NCI-H510A (cell line): ENCODE data around the gene SHISA6.
"Not testable (repeated sequence)": the region's sequence is repeated elsewhere in the genome, so short reads cannot be mapped to it uniquely, and the experiment has no call there.

Source experiments
- DNase-seq: peaks from one replicate; lab custom pipeline; 2025; lab: John Stamatoyannopoulos, UW

The SHISA6 gene

DNA sequence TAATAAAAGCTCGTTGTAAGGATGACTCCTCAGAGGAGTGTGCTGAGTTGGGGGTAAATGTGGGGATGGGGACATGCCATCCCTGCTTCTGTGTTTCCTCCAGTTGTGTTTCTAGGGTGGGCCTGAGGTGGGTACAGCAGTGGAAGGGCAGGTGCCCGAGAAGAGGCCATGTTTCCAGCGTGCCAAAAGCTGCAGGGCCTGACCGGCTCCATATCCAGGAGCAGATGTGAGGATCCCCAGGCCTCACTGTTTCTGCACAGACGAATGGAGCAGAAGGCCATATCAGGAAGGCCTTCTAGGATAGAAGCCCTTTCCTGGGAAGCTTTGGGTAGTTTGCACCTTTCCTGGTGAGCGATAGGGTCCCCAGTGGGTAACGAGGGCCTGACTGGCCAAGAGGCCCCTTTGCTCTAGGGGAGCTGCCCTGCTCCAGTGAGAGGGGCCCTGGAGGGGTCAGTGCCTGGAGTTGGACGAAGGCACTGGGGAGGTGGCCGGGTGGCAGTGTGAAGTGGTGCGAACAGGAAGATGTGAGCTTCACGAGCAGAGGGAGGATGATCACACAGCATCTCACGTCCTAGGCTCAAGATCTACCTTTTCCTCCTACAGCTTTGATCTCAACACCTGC lies 62.9 kb downstream of the SHISA6 start:
- no peak for DNase-seq

DNA sequence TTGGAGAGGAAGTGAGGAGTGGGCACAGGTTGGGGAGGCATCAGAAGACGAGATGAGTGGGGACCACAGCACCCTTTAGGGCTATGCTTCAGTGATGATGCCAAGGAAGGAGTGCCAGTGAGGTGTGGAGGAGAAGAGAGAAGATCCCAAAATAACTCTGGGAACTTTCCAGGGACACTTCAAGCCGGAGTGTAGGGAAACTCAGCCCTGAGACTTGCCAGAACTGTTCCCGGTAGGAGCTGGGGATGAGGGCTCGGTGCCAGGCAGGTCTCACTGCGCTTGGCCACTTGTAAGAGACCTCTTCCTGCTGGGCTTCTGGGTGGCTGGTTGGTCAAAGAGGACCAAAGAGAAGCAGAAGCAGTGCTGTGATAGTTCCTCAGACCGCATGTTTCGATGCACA lies 63.6 kb downstream of the SHISA6 start:
- DNase-seq = no peak

DNA sequence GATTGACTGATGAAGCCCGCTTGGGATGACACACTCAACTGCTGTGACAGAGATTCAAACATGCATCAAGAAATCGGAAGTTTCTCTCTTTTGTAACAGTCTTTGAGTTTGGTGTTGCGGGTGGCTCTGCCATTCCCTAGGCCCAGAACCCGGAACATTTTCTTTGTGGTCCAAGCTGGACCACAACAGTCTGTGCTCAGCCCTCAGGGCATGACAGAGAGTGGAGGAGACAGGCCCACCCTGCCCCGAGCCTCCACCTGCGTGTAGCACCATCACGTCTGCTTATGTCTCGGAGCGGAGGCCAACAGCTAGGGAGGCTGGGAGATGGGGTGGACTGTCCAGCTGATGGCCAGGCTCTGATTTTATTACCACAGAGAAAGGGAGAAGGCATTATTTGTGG lies 64.5 kb downstream of the SHISA6 start:
- DNase-seq = no peak

DNA sequence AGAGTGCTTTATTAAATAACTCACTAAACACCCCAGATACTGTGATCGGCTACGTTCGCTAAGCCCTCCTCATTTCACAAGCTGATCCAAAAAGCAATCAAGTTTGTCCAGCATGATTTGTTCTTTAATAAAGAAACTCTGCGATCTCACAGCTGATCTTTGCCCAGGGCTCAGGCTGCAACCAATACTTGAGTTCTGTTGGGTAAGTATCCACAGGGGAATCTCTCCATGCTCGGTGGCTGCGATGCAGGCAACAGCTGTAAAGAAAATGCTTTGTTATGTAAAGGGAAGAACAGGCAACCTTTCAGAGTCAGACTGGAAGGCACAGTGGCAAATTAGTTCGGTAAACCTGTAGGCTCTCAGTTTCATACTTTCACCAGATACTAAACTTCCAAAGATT lies 67.5 kb downstream of the SHISA6 start:
- no peak for DNase-seq

DNA sequence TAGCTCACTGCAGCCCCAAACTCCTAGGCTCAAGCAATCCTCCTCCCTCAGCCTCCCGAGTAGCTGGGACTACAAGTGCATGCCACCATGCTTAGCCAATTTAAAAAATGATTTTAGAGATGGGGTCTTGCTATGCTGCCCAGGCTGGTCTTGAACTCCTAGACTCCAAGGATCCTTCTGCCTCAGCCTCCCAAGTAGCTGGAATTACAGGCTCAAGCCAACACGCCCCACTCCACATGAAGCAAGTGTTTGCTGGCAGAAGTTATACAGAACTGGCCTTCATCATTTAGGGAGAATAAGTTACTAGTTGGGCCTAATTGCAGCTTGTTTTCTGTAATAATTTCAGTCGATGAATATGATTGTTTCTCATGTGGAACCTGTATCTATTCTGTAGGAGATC lies 68.0 kb downstream of the SHISA6 start:
- no peak for DNase-seq

DNA sequence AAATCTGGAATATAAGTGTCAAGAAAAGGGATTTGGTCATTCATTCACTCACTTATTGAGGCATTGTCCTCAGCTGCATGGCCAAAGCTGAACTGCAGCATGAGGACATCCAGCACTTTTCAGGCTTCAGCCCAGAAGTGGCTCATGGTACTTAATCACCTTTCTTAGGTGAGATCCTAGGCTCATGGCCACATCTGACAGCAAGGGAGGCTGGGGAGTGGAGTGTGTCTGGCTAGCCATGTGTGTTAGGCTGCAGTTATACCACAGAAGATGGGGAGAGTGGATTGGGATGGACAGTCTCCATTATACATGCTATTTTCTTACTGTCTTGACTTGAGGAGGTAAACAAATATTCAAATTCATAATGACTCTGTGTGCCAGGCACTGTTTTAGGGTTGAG lies 68.8 kb downstream of the SHISA6 start:
- no peak for DNase-seq

DNA sequence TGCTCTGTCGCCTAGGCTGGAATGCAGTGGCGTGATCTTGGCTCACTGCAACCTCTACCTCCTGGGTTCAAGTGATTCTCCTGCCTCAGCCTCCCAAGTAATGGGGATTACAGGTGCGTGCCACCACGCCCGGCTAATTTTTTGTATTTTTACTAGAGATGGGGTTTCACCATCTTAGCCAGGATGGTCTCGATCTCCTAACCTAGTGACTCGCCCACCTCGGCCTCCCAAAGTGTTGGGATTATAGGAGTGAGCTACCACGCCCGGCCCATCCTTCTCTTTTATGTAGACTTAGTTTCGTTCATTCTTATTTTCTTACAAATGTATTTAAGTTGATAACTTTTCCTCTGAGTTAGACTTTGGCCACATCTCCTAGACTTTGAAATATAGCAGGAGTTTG lies 75.4 kb downstream of the SHISA6 start:
- DNase-seq = not testable (repeated sequence)

DNA sequence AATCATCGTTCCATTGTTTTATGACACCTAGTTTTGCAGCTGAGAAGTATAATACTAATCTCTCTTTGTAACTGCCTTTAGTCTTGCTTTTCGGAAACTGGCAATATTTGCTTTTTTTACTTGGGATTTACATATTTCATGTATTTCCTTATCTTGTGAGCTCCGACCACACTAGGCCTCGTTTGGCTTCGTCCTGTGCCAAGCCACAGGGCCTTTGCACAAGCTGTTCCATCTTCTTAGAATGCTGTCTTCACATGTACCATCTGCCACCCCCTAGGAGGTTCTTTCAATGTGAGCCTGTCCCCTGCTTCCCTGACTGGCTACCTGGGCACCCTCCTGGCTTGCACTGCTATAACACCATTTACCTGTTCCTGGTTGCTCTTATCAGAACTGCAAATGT lies 77.2 kb downstream of the SHISA6 start:
- no peak for DNase-seq

DNA sequence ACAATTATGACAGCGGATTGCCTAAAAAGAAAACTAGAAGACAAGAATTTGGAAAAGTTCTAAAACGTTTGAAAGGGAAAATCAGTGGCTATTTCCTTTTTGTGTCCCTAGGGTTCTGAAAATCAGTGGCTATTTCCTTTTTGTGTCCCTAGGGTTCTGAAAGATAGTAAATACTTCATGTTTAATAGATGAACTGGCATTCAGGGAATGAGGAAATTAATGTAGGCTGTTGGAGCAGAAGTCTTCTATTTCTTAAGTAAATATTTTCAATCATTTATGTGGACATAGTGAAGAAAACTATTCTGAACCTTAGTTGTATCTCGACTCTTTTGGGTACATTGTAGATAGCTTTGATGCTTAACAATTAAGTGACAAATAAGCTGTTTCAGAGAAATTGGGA lies 78.9 kb downstream of the SHISA6 start:
- no peak for DNase-seq

DNA sequence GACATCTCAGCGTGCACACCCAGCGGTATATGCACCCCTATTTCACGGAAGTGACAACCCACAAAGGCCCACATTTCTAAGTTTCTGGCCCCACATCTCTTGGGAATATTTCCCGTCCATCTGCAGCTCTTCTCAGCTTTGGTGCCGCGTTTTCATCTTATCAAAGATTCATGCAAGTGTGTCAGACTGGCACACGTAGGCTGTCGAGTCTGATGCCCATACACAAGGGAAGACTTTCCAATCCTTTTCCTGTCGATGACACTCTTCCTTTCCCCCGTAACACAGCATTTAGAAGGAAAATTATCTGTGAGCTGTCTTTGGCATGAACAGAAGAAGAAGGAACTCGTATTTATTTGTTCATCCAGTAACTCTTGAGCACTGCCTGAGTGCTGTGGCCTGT lies 83.0 kb downstream of the SHISA6 start:
- DNase-seq = no peak

DNA sequence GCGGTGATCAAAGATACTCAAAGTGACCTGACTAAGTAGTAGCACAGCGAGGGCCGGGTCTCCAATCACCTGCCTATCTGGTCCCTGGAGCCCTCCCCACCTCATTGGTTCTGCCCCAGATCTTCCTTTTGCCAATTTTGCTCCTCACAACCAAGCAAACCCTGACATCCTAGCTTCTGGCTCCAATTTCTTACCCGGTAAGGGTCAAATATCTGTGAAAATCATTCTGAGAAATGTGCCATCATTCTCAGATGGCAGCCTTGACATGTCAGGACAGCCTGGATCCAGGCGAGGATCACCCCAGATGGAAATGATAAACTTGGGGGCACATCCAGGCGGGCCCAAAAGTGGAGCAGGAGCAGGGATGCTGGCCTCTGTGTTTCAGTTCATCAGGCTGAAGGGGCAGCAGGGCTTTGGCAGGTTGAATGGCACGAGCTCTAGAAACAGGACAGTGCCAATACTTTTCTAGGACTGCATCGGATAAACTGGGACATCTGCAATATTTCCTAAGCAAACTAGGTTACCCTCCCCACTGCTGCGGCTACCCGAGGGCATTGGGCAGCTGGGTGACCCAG lies 83.9 kb downstream of the SHISA6 start:
- no peak for DNase-seq

DNA sequence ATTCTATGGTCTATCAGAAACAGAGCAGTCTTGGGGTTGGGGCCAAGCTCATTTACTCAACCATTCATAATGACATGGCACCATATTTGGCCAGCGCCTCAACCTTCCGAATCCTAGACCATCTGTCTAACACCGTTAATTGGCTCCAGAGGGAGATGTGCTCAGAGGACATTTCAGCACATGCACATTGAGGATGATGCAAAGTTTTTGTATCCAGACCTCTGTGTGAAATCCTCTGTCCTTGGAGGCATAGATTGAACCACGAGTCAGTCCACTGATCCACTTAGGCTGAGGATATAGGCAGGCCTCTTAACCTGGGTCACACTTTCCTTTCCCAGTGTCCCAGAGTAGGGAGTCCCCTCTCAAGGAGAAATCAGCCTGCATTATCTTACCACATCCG lies 85.5 kb downstream of the SHISA6 start:
- DNase-seq = no peak

DNA sequence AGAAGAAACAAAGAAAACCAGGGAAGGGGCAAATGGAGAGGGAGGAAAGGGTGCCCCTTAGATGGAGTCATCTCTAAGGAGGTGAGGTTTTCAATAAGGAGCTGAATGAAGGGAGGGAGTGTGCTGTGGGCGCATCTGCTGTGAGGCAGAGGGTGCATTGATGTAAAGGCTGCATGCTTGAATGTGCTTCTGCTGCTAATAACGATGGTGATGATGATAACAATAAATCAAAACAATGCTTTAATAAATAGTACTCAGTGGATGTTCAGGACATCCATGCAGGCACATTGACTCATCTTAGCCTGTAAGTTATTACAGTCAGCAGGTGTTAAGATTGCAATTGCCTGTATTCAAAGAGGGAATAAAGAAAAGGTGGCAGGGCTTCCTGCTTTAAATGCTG lies 87.8 kb downstream of the SHISA6 start:
- no peak for DNase-seq

DNA sequence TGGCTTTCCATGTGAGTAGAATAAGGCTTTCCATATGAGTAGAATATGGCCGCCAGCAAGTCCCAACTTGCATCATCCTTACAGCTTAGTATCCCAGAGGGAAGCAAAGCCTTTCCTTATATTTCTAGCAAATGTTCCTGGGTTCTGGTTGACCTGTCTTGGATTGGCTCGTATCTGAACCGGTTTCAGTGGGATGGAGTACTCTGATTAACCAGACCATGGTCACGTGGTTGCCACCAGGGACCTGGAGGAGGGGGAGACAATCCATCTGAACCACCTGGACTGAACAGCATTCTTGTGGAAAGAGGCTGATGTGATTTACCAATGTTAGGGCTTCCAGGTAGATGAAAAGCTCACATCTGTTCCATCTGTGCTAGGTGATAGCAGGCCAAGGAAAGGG lies 89.0 kb downstream of the SHISA6 start:
- DNase-seq = no peak

DNA sequence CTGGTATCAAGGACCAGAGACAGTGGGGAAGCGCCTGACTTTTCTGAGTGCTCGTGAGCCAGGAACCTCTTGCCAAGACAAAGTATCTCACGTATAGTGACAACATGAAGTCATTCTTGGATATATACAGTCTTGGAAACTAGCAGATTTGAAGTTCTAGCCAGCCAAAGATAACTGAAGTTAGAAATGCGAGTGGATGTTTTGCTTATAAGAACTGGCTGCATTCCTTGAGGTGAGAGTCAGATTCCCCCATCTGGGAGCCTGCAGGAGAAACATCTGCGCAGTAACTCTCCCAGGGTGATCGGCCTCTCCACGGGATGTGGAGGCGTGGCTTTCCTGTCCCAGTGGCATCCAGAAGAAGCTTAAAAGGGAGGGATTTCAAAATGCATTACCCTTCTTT lies 89.8 kb downstream of the SHISA6 start:
- no peak for DNase-seq

DNA sequence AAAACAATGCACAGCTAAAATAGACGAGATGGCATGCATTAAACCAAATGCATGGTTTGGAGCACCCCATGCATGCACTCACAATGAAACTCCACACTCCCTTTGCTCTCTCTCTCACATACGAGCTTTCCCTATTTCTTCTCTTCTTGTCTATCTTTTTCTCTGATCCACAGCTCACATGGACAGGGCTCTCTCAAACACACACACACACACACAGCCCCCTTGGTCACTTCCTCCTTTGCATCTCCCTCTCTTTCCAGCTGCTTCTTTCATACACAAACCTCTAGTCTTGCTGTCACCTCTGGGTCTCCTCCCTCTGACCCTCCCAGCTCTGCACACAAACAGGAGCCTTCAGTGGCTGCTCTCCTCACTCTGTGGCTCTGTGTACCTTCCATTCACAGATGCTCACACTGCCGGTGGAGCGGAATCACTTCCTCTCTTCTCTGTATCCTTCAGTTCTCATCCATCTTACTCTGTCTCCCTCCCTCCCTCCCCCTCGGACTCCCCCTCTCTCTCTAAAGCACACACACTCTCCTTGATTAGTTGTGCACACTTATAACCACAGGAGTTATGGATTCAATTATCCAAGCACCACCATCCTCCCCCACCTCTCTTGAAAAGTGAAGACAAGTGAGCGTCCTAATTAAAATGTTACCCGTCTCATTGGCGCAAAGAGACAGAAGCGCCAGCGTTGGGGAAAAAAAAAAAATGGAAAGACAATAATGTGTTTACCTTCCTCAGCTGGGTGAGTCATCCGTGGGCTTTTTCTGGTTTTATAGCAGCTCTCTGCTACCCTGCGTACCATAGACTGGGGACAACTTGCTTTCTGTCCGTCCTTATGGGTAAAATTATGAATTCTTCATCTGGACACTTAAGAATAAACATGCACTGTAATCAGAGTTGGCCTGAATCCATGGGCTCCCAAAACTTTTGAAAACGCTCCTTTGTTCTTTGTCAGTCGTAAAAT lies 90.8 kb downstream of the SHISA6 start:
- no peak for DNase-seq

DNA sequence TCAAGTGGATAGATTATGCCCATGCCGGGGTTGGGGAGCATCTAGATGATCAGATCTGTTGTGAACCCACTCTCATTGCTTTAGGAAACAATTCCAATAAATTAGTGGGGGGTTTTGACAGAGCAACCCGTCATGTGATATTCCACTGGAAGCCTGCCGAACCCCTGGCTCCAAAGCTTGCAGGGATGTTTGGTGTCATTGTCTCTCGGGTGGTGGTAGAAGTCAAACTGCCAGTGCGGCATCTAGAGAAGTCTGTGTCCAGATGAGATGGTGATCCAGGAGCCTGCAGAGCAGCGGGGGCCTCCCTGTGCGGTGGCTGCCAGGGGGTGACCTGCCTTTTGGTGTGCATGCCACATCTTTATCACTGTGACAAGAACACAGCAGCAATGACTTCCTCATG lies 91.7 kb downstream of the SHISA6 start:
- no peak for DNase-seq

DNA sequence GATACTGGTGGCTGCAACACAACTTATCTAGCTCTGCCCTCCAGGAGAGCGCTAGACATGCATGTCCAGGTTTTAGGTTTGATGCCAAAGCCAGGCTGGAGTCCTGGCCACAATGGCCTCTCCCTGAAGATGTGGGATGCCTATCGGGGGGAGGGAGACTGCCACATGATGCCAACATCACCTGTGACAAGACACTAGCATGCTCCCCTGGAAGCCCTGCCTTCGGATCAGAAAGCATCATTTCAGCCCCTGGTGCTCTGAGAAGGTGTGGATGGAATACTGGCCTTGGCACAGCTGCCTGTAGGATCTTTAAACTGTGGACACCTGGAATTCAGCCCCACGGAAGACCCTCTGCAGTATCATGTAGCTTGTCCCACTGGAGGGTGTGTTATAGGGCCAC lies 93.5 kb downstream of the SHISA6 start:
- DNase-seq = no peak

DNA sequence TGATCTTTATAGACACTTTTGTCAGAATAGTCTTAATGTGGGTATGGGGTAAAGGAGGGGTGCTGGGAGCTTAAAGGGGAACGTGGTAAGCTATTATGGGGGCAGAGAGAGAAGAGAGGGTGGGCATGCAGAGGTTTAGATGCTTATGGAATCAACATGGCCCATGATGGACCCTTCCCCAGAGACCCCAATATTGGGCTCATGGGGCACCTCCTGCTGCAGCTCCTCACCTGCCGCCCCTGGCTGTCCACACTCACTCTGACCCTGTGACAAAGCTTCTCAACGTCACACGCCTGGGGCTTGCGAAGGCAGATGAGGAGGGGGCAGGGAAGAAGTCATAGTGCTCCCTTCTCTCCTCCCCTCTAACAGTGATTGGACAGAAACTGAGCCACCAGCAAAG lies 95.3 kb downstream of the SHISA6 start:
- DNase-seq = no peak

DNA sequence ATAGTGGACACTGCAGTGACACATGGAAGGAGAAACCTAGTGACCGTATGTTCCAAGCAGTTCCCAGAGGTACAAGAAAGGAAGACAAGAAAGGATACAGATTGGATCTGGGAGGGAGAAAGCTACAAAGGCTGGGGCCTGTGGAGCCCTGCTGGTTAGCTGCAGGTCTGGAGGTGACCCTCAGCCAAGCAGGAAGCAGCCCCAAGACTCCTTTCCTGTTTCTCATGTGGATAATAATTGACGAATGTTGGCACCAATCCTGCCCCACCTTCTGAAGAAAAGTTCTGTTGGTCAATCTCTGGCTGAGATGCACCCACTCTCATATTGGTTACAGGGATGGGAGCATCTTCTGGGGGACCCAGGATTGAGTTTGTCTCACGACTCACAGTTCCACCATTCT lies 99.8 kb downstream of the SHISA6 start:
- no peak for DNase-seq

DNA sequence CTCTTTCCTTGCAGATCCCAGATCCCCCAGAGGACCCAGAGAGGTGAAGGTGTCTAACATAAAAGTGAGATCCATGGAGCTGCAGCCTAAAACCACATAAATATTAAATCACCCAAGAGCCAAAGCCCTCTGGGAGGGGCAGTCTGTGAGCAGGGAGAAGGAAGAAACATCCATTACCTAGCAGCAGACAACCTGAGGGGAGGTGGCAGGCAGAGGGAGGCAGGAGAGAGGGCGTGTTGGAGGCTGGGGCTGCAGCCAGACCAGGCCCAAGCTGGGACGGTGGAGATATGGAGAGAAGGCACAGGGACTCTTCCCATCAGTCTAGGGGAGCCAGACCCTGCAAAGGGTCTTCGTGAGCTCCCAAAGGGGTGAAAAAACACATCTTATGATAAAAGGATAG lies 101.1 kb downstream of the SHISA6 start:
- DNase-seq = no peak

DNA sequence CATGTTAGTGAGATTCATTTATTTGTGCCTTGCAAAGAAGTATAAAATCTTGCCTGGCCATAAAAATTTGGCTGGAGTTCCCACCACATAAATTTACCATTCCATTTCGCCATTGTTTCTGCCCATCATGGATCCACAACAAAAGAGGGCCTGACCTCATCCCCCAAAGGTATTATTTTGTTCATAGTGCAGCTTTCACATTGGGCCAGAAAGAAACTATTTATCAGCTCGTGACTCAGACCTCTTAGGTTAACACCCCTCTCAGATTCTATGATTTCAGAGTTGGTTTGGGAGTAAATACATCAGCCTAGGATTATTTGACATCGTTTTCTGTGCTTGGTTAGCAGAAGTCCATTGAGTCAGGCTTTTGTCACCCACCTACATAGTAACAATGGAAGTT lies 108.1 kb downstream of the SHISA6 start:
- no peak for DNase-seq

DNA sequence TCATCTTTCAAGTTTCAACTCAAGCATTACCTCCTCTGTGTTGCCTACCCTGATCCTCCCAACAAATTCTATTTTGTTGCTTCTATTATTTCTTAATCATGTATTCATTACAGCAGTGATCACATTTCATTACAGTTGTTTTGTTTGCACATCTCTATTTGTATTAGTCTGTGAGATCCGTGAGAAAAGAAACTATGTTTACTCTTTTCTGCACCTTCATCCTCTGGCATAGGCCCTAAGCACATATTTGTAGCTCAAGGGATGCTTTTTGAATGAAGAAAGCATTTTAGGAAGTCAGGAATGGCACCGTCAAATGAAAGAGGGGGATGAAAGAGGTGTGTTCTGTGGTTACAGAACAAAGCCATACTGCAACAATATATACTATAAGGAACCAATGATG lies 110.5 kb downstream of the SHISA6 start:
- no peak for DNase-seq
